Measurements from ENCODE around the gene SPIRE2. TPM values are rescaled to one million over a fixed set of nuclear protein-coding genes. Genes with fewer than 3 reads are reported as not detected.
A peak's percentile ranks its signal among the peaks of the same experiment; 100 is the strongest.
"Not testable (repeated sequence)": the region's sequence is repeated elsewhere in the genome, so short reads cannot be mapped to it uniquely, and the experiment has no call there.

Gene SPIRE2
- total RNA-seq, 1 experiment from 2014 or later, result 30.4 TPM

DNA sequence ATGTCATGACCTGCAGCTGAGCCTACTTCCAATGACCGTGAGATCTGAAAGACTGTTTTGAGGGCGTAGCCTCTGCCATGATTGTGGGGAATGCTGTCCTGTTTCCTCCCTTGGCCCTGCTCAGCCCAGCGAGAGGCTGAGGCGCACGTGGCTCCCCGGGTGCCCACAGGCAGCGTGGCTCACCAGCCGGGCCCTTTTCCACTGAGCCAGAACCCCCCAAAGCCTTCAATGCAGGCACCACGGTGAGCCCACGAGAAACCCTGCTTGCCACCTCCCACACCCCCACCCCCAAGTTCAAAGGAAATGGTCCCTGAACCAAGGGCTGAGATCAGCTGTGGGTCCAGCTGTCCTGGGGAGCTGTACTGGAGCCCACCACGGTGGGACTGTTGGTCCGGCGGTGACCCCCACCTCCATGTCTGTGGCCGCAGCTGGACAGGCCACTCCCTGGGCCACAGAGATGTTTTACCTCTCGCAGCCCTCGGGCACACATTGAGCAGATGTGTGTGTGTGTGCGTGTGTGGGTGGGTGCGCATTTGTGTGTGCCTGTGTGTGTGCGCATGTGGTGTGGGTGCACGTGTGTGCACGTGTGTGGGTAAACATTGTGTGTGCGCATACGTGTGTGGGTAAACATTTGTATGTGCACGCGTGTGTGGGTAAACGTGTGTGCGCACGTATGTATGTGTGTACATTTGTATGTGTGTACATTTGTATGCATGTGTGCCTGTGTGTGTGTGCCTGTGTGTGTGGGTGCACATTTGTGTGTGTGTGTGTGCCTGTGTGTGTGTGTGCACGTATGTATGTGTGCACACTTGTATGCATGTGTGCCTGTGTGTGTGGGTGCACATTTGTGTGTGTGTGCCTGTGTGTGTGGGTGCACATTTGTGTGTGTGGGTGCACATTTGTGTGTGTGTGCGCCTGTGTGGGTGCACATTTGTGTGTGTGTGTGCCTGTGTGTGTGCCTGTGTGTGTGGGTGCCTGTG lies 85.4 kb downstream of the SPIRE2 start:
- DNase-seq (ENCODE audit: low spot score), result no peak

DNA sequence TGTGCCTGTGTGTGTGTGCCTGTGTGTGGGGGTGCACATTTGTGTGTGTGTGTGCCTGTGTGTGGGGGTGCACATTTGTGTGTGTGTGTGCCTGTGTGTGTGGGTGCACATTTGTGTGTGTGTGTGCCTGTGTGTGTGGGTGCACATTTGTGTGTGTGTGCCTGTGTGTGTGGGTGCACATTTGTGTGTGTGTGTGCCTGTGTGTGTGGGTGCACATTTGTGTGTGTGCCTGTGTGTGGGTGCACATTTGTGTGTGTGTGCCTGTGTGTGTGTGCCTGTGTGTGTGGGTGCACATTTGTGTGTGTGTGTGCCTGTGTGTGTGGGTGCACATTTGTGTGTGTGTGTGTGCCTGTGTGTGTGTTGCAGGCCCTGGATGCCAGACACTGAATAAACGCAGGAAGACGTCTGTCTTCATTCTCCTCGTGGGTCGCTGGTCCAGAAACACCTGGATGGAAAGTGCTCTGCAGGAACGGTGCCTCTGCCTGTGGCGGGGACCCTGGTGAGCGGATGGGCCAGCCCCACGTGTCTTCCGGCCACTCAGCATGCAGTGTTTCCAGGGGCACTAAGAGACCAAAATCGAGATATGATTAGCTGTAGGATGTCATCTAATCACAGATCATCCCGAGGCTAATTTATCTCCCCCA lies 86.5 kb downstream of the SPIRE2 start:
- not testable (repeated sequence) for DNase-seq (ENCODE audit: low spot score)

DNA sequence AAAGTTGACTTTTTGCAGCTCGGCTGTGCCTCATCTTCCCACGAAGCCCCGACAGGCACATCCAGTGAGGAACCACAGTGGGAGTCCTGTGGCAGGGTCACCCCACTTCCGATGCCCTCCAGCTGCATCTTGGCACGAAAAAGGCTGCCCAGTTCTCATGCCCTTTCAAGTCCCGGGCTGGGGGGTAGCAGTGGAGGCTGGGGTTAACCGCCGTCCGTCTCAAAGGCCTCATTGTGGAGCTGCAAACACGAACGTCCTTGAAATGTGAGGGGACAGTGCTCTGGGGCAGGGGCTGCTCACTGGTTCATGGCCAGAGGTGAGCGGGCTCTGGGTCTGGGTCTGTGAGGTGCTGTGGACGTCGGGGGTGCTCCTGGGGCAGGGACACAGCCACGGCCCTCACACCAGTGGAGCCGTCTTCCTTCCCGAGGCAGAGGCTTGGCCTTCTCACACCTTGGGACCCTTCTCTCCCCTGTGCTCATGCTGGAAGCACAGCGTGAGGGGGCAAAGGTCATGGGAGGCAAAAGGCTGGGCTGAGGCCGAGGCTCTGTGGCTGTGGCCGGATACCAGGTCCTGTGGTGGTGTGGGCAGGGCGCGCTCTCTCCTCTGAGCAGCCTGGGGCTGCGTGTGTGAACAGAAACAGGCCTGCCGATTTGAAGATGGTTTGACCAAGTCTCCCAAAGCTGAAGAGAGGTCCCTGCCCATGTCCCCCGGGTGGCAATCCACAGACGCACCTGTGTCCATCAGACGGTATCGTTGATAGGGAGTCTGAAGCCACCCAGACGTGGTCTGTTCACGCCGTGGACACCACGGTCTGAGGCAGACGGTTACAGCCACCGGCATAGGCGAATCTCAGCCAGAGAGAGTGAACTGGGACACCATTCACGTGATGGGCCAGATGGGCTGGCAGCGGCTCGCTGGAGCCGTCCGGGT lies 87.3 kb downstream of the SPIRE2 start:
- DNase-seq (ENCODE audit: low spot score), result no peak

DNA sequence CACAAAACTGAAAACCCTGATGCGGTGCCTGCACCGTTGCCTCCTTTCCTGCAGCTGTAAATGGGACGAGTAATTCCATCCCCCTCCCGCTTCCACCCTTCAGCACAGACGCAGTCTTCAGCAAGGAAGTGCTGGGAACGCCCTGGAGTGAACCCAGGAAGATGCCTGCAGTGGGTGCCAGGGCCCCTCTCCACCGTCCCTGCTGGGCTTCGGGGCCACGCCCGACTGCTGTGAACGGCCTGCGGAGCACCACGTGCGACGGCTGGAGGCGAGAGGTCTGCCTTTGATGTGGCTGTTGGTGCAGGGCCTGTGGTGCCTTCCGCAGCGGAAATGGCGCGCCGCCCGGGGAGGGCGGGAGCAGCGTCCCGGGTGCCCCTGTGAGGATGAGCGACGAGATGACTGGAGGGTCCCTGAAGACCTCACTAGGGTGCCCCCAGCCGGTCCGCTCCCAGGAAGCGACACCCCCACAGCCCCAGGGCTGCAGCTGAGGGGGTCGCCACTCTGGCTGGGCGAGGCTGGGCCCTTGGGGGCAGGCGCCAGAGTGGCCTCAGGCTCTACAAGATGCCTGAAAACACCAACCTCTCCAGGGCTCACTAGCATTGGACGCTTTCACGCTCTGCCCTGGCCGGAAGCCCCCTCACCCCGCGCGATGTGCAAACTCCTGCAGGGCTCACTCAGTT lies 89.6 kb downstream of the SPIRE2 start:
- peak; percentile 93 for DNase-seq (ENCODE audit: low spot score)

DNA sequence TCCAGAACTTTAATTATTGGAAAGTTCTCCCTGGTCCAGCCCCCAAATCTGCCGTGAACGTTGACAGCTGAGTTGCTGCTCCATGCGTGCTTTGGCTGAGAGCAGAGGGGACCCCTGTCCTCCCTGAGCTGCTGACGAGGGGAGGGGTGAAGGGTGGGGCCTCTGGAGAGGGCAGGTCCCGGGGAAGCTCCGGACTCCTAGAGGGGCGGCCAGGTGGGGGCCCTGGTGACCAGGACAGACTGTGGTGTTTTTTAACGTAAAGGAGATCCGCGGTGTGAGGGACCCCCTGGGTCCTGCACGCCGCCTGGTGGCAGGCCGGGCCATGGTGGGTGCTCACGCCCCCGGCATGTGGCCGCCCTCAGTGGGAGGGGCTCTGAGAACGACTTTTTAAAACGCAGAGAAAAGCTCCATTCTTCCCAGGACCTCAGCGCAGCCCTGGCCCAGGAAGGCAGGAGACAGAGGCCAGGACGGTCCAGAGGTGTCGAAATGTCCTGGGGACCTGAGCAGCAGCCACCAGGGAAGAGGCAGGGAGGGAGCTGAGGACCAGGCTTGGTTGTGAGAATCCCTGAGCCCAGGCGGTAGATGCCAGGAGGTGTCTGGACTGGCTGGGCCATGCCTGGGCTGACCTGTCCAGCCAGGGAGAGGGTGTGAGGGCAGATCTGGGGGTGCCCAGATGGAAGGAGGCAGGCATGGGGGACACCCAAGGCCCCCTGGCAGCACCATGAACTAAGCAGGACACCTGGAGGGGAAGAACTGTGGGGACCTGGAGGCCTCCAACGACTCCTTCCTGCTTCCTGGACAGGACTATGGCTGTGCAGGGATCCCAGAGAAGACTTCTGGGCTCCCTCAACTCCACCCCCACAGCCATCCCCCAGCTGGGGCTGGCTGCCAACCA lies 90.4 kb downstream of the SPIRE2 start, which contains the start of gene MC1R:
Gene MC1R (plus strand): TSS at position 410 of the 895 bp plus-strand sequence. CDS start 397 bp downstream, at position 807.
- DNase-seq (ENCODE audit: low spot score), result peak; percentile 16

DNA sequence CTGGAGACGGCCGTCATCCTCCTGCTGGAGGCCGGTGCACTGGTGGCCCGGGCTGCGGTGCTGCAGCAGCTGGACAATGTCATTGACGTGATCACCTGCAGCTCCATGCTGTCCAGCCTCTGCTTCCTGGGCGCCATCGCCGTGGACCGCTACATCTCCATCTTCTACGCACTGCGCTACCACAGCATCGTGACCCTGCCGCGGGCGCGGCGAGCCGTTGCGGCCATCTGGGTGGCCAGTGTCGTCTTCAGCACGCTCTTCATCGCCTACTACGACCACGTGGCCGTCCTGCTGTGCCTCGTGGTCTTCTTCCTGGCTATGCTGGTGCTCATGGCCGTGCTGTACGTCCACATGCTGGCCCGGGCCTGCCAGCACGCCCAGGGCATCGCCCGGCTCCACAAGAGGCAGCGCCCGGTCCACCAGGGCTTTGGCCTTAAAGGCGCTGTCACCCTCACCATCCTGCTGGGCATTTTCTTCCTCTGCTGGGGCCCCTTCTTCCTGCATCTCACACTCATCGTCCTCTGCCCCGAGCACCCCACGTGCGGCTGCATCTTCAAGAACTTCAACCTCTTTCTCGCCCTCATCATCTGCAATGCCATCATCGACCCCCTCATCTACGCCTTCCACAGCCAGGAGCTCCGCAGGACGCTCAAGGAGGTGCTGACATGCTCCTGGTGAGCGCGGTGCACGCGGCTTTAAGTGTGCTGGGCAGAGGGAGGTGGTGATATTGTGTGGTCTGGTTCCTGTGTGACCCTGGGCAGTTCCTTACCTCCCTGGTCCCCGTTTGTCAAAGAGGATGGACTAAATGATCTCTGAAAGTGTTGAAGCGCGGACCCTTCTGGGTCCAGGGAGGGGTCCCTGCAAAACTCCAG lies 91.5 kb downstream of the SPIRE2 start:
- no peak for DNase-seq (ENCODE audit: low spot score)

DNA sequence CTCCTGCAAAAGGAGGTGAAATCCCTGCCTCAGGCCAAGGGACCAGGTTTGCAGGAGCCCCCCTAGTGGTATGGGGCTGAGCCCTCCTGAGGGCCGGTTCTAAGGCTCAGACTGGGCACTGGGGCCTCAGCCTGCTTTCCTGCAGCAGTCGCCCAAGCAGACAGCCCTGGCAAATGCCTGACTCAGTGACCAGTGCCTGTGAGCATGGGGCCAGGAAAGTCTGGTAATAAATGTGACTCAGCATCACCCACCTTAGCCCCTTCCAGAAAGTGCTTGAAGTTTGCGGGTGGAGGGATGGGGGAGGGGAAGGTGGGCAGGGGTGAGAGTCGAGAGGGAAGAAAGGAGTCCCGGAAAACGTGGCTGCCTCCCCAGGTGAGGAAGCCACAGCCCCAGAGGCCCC lies 92.4 kb downstream of the SPIRE2 start:
- DNase-seq (ENCODE audit: low spot score), result no peak

Other genes with a start within 250 kb of the SPIRE2 start
- gene DPEP1, start 214.8 kb upstream of the SPIRE2 start, total RNA-seq (2014; rRNA removed; shearing (Covaris generic)), result 81.5 and 82.2 TPM in 2 replicates
- gene CHMP1A, start 170.8 kb upstream of the SPIRE2 start, total RNA-seq (2014; rRNA removed; shearing (Covaris generic)), result 216 and 243 TPM in 2 replicates
- gene SPATA33, start 170.6 kb upstream of the SPIRE2 start, total RNA-seq (2014; rRNA removed; shearing (Covaris generic)), result 12.5 and 17.1 TPM in 2 replicates
- 107 and 116 TPM in 2 replicates for gene CDK10, start 141.8 kb upstream of the SPIRE2 start, total RNA-seq (2014; rRNA removed; shearing (Covaris generic))
- 71.3 and 83.7 TPM in 2 replicates for gene SPATA2L, start 126.8 kb upstream of the SPIRE2 start, total RNA-seq (2014; rRNA removed; shearing (Covaris generic))
- gene VPS9D1, start 107.6 kb upstream of the SPIRE2 start, total RNA-seq (2014; rRNA removed; shearing (Covaris generic)), result 11.7 and 19.1 TPM in 2 replicates
- 48.0 and 48.3 TPM in 2 replicates for gene ZNF276, start 106.9 kb upstream of the SPIRE2 start, total RNA-seq (2014; rRNA removed; shearing (Covaris generic))
- gene FANCA, start 11.8 kb upstream of the SPIRE2 start, total RNA-seq (2014; rRNA removed; shearing (Covaris generic)), result 92.6 and 100 TPM in 2 replicates
- 136 and 161 TPM in 2 replicates for gene TCF25, start 45.1 kb downstream of the SPIRE2 start, total RNA-seq (2014; rRNA removed; shearing (Covaris generic))
- gene MC1R, start 90.4 kb downstream of the SPIRE2 start, total RNA-seq (2014; rRNA removed; shearing (Covaris generic)), result 5.2 and 5.3 TPM in 2 replicates
- 8.7 and 8.8 TPM in 2 replicates for gene TUBB3, start 94.9 kb downstream of the SPIRE2 start, total RNA-seq (2014; rRNA removed; shearing (Covaris generic))
- gene DEF8, start 120.3 kb downstream of the SPIRE2 start, total RNA-seq (2014; rRNA removed; shearing (Covaris generic)), result 207 and 227 TPM in 2 replicates
- 15.8 and 19.9 TPM in 2 replicates for gene DBNDD1, start 191.0 kb downstream of the SPIRE2 start, total RNA-seq (2014; rRNA removed; shearing (Covaris generic))
- gene PRDM7, start 248.9 kb downstream of the SPIRE2 start, total RNA-seq (2014; rRNA removed; shearing (Covaris generic)), result not detected in 2 replicates